HG03565 (cell line): ENCODE measurements around the gene EML6.

Experiments
- ATAC-seq: cut with Tn5 transposase; IDR thresholded peaks from one replicate; pipeline ENCODE4 v1.9.1; 2021; ENCODE audit warnings: mild to moderate bottlenecking, moderate library complexity; ENCODE audit not compliant: unreplicated experiment

Gene EML6

GRCh38 chr2:54936766-54937165 is 213.3 kb downstream of the EML6 start:
- no peak for ATAC-seq

DNA sequence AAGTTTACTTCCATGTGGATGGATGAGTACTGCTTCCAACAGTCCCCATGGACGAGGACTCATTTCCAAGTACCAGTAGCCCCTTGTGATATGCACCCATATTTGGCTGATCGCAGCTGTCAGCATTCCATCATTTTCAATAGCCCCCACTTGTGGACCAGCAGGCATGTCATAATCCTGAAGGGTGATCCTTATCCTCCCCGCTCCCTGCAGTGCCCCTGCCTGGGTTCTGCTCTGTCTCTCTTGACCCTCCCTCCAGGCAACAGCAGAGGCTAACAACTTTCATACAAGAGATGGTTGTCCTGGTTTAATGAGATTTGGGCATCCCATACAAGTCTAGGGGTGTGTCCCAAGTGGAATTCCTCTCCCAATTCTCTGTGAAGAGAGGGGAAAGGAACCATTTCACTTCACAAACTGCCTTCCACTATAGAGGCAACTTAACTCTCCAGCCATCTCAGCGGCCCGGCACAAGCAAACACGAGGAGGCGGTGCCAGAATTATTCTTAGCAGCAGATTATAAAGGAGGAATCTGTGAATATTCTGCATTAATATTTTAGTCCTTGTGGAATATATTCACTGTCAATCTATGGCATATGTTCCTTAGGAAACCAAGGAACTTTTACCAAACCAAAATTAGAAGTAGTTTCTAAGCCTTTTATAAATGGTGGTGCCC is 216.1 kb downstream of the EML6 start:
- no peak for ATAC-seq

GRCh38 chr2:54940723-54941122 is 217.3 kb downstream of the EML6 start:
- ATAC-seq, result no peak

- ATAC-seq, result no peak
Observed at GRCh38 chr2:54941248-54941984, 218.0 kb downstream of the EML6 start.

GRCh38 chr2:54942373-54942772 is 218.9 kb downstream of the EML6 start:
- ATAC-seq, result no peak

DNA sequence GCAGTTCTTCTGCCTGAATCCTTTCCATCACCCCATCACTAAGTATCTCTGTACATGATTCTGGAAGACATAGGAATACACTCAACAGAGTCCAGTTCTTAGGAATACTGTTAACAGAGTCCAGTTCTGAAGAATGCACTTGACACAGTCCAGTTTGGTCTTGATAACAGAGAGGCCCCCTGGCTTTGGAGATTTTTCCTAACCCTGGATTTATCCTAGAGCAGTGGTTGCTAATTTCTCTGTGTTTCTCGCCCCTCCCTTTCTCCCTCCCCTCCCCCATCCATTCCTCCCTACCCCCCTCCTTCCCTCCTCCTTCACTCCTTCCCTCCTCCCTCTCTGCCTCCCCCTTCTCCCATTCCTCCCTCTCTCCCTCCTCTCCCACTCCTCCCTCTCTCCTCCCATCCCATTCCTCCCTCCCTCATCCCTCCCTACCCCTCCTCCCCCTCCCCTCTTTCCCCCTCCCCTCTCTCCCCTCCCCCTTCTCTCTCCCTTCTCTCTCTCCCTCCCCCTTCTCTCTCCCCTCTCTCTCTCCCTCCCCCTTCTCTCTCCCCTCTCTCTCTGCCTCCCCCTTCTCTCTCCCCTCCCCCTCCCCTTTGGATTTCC is 221.4 kb downstream of the EML6 start:
- no peak for ATAC-seq

DNA sequence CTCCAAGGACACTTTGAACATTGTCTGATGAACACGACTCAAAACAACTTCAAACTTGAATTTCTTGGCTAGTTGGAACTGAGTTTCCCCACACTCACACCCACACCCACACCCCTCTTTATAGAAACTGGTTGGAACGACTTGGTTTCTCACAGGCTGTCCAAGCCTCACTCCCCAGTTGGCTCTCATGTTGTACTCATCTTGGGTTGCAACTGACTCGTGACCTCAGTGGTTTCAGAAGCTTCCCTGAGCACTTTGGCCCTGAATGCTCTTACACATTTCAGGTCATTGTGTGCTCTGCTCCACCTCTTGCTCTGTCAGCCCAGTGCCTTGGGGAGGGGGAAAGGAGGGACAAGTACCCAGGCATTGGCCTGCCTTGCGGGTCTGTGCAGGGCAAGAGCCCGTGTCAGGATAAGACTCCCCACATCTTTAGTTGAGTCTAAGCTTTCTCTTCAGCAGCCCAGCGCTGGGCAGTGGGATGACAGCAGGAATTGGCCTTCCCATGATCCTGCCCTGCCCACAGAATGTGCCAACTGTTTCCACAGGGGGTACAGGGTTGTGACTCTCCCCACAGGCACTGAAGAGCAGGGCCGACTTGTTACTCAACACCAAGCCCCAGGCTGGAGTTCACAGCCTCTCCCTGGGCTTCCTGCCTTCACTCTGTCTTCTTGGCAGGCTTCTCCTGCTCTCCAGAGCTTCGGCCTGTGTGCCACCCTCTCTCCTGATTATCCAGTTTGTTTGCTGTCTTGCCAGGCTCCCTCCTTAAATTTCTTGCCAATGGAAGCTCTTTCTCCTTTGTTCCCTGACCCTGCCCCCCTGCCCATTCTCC is 222.1 kb downstream of the EML6 start:
- ATAC-seq, result no peak

DNA sequence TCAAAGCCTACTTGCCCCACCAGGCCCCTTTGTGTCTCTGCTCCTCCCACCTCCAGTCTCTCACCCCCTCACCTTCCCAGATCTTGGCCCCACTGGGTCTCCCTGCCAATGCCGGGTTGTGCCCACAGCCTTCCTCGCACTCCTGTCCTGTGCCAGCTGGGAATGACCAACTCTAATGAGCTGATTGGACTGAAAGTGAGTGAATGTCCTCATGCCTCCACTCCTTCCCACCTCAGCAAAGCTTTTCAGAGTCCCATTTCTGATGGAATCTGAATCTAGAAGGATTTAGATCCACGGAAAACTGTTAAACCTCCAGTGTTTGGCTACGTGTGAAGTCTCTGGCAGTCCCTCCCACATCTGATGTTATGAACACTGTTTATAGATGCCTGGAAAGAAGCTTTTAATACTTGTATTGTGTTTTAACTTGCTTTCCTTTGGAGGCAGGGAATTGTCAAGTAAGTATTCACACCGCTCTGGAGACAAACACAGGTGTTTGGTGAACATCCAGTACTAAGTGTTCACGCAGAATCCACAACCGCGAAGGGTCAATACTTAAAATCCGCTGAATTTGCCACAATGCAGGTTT is 222.9 kb downstream of the EML6 start:
- no peak for ATAC-seq

DNA sequence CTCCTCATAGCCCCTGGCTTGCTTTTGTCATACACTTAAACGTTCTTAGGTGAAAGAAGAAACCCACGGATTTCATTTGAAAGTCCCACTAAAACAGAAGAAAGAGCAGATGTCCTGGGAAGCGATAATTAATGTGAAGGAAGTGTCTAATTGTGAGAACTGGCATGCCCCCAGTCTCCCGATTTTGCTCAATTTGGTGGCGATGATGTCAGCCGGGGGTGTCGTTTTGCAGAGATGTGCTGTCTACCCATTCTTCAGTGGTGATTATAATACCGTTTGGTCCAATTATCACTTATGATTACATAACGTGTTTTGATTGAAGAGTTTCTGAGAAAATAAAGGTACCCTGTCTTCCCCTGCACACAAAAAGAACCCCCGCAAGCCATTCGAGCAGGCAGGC is 223.7 kb downstream of the EML6 start:
- no peak for ATAC-seq

DNA sequence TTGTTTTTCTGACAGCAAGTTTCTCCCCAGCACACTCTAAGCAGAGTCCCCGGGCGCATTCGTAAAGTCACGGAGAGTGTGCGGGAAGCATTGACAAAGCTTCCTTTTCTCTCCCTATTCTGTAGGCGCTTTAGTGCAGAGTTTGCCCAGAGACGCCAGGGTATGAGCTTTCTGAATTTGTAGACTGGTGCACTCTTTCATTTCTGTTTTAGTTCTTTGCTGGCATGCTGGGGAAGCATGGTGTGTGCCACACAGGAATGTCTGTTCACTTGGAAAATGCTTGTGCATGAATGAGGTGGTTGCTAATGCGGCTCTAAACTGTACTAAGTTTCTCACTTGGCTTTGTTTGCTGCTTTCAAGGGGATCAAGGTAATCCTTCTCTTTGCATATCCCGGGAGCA is 224.2 kb downstream of the EML6 start:
- no peak for ATAC-seq

DNA sequence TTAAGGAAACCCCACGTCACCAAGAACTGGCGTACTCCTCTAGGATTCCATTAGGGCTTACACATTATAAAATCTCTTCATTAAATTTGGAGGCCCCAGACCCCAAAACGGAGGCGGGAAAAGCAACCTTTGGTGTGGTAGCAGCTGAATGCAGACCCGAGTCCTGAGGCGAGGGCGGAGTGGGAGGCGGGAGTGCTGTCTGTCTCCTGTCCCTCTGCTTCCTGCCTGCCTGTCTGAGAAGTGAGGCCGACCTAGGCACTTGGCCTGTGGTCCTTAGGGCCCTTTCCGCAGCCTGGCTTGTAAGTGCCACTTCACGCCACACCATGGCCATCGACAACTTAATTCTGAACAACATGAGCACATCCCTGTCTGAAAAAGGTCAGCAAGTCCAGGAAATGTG is 224.7 kb downstream of the EML6 start:
- no peak for ATAC-seq

GRCh38 chr2:54949431-54949830 is 226.0 kb downstream of the EML6 start:
- no peak for ATAC-seq

DNA sequence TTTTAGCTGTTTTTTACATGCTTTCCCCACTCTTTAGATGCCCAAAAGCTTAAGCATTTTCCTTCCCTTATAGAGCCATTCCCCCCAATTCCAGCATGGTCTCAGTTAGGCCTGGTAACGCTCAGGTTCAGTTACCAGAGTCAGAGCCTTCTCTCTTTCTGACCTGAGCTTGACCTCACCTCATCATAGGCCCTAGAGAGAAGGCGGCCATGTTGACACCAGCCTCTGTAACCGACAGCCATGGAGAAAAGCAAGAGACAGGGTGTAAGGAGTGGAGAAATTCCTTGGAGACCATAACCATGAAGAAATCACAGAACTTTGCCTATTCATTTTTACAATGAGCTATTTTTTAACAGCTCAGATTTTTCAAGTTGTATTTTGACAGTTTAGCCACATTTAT is 227.3 kb downstream of the EML6 start:
- no peak for ATAC-seq

DNA sequence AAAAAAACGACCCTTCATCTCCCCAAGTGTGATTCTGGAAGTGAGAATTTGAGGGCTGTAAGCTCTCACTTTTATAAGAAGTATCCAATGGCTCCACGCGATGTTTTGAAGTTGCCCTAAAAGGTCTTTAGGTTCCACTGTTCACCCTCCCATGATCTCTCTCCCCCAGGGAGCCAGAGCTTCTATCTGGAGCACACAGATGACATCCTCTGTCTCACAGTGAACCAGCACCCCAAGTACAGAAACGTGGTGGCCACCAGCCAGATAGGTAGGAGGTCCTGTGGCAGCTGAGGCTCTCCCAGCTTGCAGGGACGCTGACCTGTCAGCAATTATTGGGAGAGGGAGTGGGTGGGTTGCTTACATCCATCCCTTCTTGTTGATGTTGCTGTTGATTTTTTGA is 229.0 kb downstream of the EML6 start:
- no peak for ATAC-seq

DNA sequence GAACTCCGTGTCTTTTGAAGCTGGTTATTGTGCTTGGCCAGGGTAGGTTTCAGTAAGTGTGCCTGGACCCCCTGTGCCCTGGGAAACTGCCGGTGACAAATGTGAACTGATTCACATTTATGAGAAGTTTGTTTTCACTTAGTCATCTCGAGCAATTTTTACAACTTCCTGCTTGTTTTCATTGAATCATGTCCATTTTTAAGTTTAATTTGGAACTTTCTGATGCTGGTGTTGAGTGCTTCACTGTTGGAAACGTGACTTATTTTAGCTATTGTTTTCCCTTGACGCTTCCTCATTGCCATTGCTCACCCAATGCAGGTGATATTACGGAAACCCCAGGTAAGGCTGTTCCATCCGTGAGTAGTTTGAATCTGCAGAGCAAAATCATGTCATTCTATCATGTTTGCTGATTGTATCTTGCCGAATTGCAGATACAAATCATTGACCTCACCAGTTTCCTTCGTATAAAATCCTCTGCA is 229.6 kb downstream of the EML6 start:
- no peak for ATAC-seq

GRCh38 chr2:54954158-54954557 is 230.7 kb downstream of the EML6 start:
- ATAC-seq, result no peak

DNA sequence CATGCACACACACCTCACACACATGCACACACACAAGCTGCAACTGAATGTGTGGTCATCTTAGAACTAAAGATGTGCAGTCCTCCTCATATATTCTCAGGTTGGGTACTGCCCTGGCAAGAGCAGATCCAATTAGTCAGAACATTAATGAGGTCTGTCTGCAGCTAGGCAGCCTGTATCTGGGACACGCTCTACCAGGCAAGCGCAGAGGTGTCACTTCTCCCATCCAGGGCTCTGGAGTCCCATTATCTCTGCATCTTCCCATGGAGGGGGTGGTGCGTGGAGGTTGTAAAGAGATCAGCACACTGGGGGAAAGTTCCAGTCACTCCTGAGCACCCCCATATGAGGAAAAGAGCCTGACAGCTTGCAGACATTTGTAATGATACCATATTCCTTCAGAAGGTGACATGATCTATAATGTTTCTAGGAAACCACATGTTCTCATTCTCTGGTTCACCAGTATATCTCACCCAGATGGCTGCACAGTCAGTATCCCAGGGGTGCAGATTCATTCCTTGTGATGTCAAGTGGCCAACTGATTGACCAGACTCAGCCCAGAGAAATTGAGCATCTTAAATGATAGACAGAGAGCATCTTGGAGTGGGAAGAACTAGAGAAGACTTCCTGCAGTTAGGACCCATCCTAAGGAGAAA is 231.4 kb downstream of the EML6 start:
- no peak for ATAC-seq

GRCh38 chr2:54955358-54956110 is 232.1 kb downstream of the EML6 start:
- no peak for ATAC-seq

- ATAC-seq, result no peak
Observed at GRCh38 chr2:54956111-54956627, 232.7 kb downstream of the EML6 start.
